Vagina (tissue), 2 donors: ENCODE measurements around the gene STYK1.

Experiments used
- POLR2AphosphoS5 ChIP-seq, 2 donors: sonication (generic); formaldehyde crosslinking; IDR thresholded peaks; one replicate each; pipeline ENCODE4 v1.9.0; 2017; ENCODE audit warnings: antibody characterized with exemption in 2 of 2, mild to moderate bottlenecking in 2 of 2, low read depth in 1 of 2; ENCODE audit not compliant: insufficient read depth in 1 of 2
- TF ChIP-seq, protein P1 (sequence below), 3 experiments: fragments of 450-650 bp in 2 of 3; fragments of 200-600 bp in 1 of 3; sonication (generic) in 1 of 3; IDR thresholded peaks; one replicate each; pipeline ENCODE4 v1.5.1; 2017 to 2019; ENCODE audit warnings: antibody characterized with exemption in 3 of 3, mild to moderate bottlenecking in 2 of 3, moderate library complexity in 2 of 3

DNA sequence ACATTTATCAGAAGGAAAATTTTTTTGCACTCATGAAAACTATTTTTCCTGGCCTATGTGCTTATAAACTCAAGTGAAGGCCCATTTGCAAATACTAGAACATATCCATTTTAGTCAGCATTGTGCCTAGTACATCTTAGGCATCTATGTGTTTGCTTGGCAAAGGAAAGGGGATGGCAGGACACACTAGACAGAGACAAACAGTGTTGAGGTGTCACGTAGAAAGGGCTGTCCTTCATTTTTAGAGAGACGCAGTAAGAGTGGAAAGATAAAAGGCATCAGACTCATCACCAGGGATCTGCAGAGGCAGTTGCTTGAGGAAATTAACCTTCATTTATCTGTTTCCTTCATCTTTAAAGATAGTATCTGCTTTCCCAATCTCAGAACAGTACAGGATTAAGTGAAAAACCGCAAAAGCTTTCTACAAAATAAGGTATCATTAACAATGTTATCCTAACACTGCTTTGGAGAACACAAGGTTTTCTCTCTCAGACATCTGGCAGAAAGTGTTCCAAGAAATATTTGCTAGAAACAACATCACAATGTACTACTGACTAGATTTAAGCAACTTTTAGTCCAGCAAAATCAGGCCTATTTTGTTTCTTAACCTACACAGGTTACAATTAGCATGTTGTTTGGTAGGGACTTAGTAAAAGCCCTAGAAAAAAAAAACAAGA is 47.3 kb upstream of the STYK1 start:
- TF ChIP-seq, protein P1, sequence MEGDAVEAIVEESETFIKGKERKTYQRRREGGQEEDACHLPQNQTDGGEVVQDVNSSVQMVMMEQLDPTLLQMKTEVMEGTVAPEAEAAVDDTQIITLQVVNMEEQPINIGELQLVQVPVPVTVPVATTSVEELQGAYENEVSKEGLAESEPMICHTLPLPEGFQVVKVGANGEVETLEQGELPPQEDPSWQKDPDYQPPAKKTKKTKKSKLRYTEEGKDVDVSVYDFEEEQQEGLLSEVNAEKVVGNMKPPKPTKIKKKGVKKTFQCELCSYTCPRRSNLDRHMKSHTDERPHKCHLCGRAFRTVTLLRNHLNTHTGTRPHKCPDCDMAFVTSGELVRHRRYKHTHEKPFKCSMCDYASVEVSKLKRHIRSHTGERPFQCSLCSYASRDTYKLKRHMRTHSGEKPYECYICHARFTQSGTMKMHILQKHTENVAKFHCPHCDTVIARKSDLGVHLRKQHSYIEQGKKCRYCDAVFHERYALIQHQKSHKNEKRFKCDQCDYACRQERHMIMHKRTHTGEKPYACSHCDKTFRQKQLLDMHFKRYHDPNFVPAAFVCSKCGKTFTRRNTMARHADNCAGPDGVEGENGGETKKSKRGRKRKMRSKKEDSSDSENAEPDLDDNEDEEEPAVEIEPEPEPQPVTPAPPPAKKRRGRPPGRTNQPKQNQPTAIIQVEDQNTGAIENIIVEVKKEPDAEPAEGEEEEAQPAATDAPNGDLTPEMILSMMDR (IDR thresholded peaks at IDR 0.05): no peak
- TF ChIP-seq POLR2AphosphoS5 (IDR thresholded peaks at IDR 0.05; ENCODE audit: insufficient read depth in 1 of 2, low read depth in 1 of 2): no peak
